Measurements from ENCODE around the gene ADGRL3.

GRCh38 chr4:61527888-61528287, 327.8 kb downstream of the ADGRL3 start:
- TF ChIP-seq CTCF (IDR thresholded peaks at IDR 0.05) (no peak), EZH2 (IDR thresholded peaks at IDR 0.05) (no peak), EZH2phosphoT487 (IDR thresholded peaks at IDR 0.05) (no peak)

Measured in neural progenitor cell (in vitro differentiated cells).